ENCODE data around the gene NTRK2.

- TF ChIP-seq POLR2AphosphoS5 (IDR thresholded peaks at IDR 0.05) (no peak), POLR2A (IDR thresholded peaks at IDR 0.05) (no peak)
Observed at GRCh38 chr9:84652496-84653120, 16.9 kb upstream of the NTRK2 start.

All from gastroesophageal sphincter (tissue), 2 donors.